Inferior parietal cortex (tissue), 1 donor: ENCODE measurements around the gene CADPS2.

Experiments
- DNase-seq: peaks from one replicate; pipeline ENCODE4 v3.0.0-alpha.2; 2016; ENCODE audit errors: extremely low spot score

CADPS2 gene

GRCh38 chr7:122380992-122381391 is 505.3 kb downstream of the CADPS2 start:
- DNase-seq: no peak

- DNase-seq: no peak
Observed at GRCh38 chr7:122379491-122379890, 506.8 kb downstream of the CADPS2 start.

- DNase-seq: no peak
Observed at GRCh38 chr7:122369756-122370155, 516.5 kb downstream of the CADPS2 start.

- no peak for DNase-seq
Observed at GRCh38 chr7:122364761-122365280, 521.4 kb downstream of the CADPS2 start.

GRCh38 chr7:122363144-122363543 is 523.1 kb downstream of the CADPS2 start:
- no peak for DNase-seq

- DNase-seq: no peak
Observed at GRCh38 chr7:122362473-122362872, 523.8 kb downstream of the CADPS2 start.

GRCh38 chr7:122354656-122355055 is 531.6 kb downstream of the CADPS2 start:
- DNase-seq: no peak

GRCh38 chr7:122352454-122352853 is 533.8 kb downstream of the CADPS2 start:
- peak; percentile 13 for DNase-seq

- DNase-seq: no peak
Observed at GRCh38 chr7:122350701-122351100, 535.6 kb downstream of the CADPS2 start.

- DNase-seq: no peak
Observed at GRCh38 chr7:122344303-122344620, 542.0 kb downstream of the CADPS2 start.

GRCh38 chr7:122343601-122344302 is 542.5 kb downstream of the CADPS2 start:
- DNase-seq: no peak

GRCh38 chr7:122340427-122340826 is 545.8 kb downstream of the CADPS2 start:
- DNase-seq: no peak

- no peak for DNase-seq
Observed at GRCh38 chr7:122339145-122339904, 546.9 kb downstream of the CADPS2 start.

GRCh38 chr7:122337011-122337410 is 549.2 kb downstream of the CADPS2 start:
- no peak for DNase-seq

GRCh38 chr7:122329145-122329802 is 557.0 kb downstream of the CADPS2 start:
- no peak for DNase-seq

- DNase-seq: no peak
Observed at GRCh38 chr7:122327969-122328368, 558.3 kb downstream of the CADPS2 start.

GRCh38 chr7:122316467-122317388 is 569.5 kb downstream of the CADPS2 start:
- DNase-seq: no peak

GRCh38 chr7:122315507-122316466 is 570.5 kb downstream of the CADPS2 start:
- no peak for DNase-seq

- no peak for DNase-seq
Observed at GRCh38 chr7:122314284-122314683, 572.0 kb downstream of the CADPS2 start.

GRCh38 chr7:122312789-122313188 is 573.5 kb downstream of the CADPS2 start:
- no peak for DNase-seq
